ENCODE measurements around the gene HELZ. TPM values are rescaled to one million over a fixed set of nuclear protein-coding genes. Genes with fewer than 3 reads are reported as not detected.

Gene HELZ
- total RNA-seq, 1 donor from 2014 or later = 53.4 TPM

DNA sequence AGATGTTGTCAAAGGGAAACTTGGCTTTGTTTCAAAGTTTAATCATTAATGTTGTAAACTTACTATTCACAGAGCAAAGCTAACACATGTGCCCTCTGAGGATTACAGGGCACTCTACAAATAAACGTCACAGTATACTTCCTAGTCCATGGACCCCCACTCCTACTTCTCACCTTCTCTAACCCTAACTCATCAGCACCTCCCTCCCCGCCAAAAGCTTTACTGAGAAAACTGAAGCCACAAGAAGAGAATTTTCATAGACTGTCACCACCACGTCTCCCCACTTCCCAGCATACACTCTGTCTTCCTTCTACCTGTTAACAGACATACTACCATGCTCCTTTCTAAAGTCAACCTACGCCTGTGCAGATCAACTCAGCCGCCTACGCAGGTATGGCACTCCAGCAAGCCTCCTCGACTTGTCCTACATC is 29.0 kb downstream of the HELZ start:
- Mint-ChIP-seq H3K9me3 (ENCODE audit: unreplicated experiment) (no peaks in the 10 kb centered on the region), H3K4me1 (ENCODE audit: low read depth, unreplicated experiment) (peaks cover 32% of the 10 kb centered on the region), H3K36me3 (ENCODE audit: low read depth, unreplicated experiment) (peaks cover 6% of the 10 kb centered on the region), H3K27me3 (ENCODE audit: low read depth, unreplicated experiment) (no peaks in the 10 kb centered on the region), H3K4me3 (ENCODE audit: unreplicated experiment) (no peak overlapping the region), H3K27ac (ENCODE audit: unreplicated experiment) (no peak overlapping the region)
- H2AFZ ChIP-seq (ENCODE audit: low read depth, low read length) = no peak overlapping the region
- no peak for FAIRE-seq
- H3K79me2 ChIP-seq (ENCODE audit: insufficient read depth, low read length) = peaks cover 37% of the 10 kb centered on the region
- H3K27me3 ChIP-seq (ENCODE audit: insufficient read depth, low read length) = no peaks in the 10 kb centered on the region
- H3K4me3 ChIP-seq (ENCODE audit: insufficient read depth, low read depth, low read length) = no peak overlapping the region
- DNase-seq (ENCODE audit: low read depth) = no peak
- no peaks in the 10 kb centered on the region for H3K9me3 ChIP-seq (ENCODE audit: insufficient read depth, low read depth, low read length)
- H3K27ac ChIP-seq (ENCODE audit: low read depth, low read length) = no peak overlapping the region
- H4K20me1 ChIP-seq (ENCODE audit: insufficient read depth, low read length) = peaks cover 43% of the 10 kb centered on the region
- no peak overlapping the region for H3K9ac ChIP-seq (ENCODE audit: low read length)
- no peak overlapping the region for H3K4me2 ChIP-seq (ENCODE audit: low read length)
- peaks cover 16% of the 10 kb centered on the region for H3K36me3 ChIP-seq (ENCODE audit: insufficient read depth, low read length)
- peaks cover 8% of the 10 kb centered on the region for H3K4me1 ChIP-seq (ENCODE audit: insufficient read depth, low read length)
- TF ChIP-seq EZH2 (IDR thresholded peaks at IDR 0.05; ENCODE audit: insufficient read depth, low read length) = no peak
- TF ChIP-seq, protein P1, sequence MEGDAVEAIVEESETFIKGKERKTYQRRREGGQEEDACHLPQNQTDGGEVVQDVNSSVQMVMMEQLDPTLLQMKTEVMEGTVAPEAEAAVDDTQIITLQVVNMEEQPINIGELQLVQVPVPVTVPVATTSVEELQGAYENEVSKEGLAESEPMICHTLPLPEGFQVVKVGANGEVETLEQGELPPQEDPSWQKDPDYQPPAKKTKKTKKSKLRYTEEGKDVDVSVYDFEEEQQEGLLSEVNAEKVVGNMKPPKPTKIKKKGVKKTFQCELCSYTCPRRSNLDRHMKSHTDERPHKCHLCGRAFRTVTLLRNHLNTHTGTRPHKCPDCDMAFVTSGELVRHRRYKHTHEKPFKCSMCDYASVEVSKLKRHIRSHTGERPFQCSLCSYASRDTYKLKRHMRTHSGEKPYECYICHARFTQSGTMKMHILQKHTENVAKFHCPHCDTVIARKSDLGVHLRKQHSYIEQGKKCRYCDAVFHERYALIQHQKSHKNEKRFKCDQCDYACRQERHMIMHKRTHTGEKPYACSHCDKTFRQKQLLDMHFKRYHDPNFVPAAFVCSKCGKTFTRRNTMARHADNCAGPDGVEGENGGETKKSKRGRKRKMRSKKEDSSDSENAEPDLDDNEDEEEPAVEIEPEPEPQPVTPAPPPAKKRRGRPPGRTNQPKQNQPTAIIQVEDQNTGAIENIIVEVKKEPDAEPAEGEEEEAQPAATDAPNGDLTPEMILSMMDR (IDR thresholded peaks at IDR 0.05; ENCODE audit: insufficient read depth, low read depth, low read length) = no peak

DNA sequence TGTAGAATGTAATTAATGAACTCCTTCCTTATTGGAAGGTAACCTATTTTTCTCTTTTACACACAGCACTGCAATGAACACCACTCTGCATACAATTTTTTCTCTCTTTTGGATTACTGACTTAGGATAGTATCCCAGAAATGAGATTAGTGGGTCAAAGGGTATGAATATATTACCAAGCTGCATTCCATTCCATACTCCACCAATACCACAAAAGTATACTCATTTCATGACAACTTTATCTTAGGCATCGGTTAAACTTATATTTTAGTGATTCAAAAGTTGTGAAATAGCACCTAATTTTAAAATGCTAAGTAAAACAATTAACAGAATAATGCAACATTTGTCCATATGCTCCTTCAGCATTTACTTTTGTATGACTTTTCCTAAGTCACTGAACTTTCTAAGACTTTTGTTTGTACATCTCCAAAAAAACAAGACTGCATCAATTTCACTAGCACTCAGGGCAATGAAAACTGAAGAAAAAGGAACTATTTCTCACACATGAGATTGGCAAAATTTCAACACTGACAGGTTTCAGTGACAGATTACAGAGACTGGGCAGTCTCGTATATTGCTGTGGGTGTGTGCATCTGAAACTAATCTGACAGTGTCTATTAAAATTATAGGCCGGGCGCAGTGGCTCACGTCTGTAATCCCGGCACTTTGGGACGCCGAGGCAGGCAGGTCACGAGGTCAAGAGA is 32.1 kb downstream of the HELZ start:
- TF ChIP-seq, protein P1 (IDR thresholded peaks at IDR 0.05; ENCODE audit: insufficient read depth, low read depth, low read length) = no peak
- TF ChIP-seq EZH2 (IDR thresholded peaks at IDR 0.05; ENCODE audit: insufficient read depth, low read length) = no peak
- peaks cover 3% of the 10 kb centered on the region for H3K4me1 ChIP-seq (ENCODE audit: insufficient read depth, low read length)
- H3K9me3 ChIP-seq (ENCODE audit: insufficient read depth, low read depth, low read length) = no peaks in the 10 kb centered on the region
- no peak overlapping the region for H2AFZ ChIP-seq (ENCODE audit: low read depth, low read length)
- H3K27ac ChIP-seq (ENCODE audit: low read depth, low read length) = peak overlapping the region; percentile 48
- peaks cover 19% of the 10 kb centered on the region for H3K79me2 ChIP-seq (ENCODE audit: insufficient read depth, low read length)
- Mint-ChIP-seq H3K4me1 (ENCODE audit: low read depth, unreplicated experiment) (peaks cover 16% of the 10 kb centered on the region), H3K27ac (ENCODE audit: unreplicated experiment) (peak overlapping the region; percentile 48), H3K4me3 (ENCODE audit: unreplicated experiment) (peak overlapping the region; percentile 10), H3K9me3 (ENCODE audit: unreplicated experiment) (no peaks in the 10 kb centered on the region), H3K27me3 (ENCODE audit: low read depth, unreplicated experiment) (no peaks in the 10 kb centered on the region), H3K36me3 (ENCODE audit: low read depth, unreplicated experiment) (peaks cover 7% of the 10 kb centered on the region)
- no peak overlapping the region for H3K4me3 ChIP-seq (ENCODE audit: insufficient read depth, low read depth, low read length)
- peaks cover 12% of the 10 kb centered on the region for H3K36me3 ChIP-seq (ENCODE audit: insufficient read depth, low read length)
- peak overlapping the region; percentile 45 for H3K4me2 ChIP-seq (ENCODE audit: low read length)
- no peaks in the 10 kb centered on the region for H3K27me3 ChIP-seq (ENCODE audit: insufficient read depth, low read length)
- FAIRE-seq (no peak), DNase-seq (ENCODE audit: low read depth) (peak; percentile 78)
- H4K20me1 ChIP-seq (ENCODE audit: insufficient read depth, low read length) = peaks cover 29% of the 10 kb centered on the region
- H3K9ac ChIP-seq (ENCODE audit: low read length) = peak overlapping the region; percentile 8

DNA sequence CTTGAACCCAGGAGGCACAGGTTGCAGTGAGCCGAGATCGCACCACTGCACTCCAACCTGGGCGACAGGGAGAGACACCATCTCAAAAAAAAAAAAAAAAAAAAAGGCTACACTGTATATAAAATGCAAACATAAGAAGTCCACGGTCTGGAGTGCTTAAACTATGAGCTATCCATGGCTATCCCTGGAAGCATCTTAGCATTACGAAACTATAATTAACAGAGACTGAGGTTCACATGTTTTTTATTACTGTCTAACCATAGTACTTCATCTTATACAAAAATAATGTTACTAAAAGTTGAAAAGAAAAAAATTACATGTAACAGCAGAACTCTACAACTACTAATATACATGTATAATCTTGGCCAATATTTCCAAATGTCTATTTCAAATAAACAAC is 32.8 kb downstream of the HELZ start:
- H3K9ac ChIP-seq (ENCODE audit: low read length) = no peak overlapping the region
- H3K4me1 ChIP-seq (ENCODE audit: insufficient read depth, low read length) = peaks cover 3% of the 10 kb centered on the region
- no peak overlapping the region for H2AFZ ChIP-seq (ENCODE audit: low read depth, low read length)
- H3K79me2 ChIP-seq (ENCODE audit: insufficient read depth, low read length) = peaks cover 13% of the 10 kb centered on the region
- no peak overlapping the region for H3K27ac ChIP-seq (ENCODE audit: low read depth, low read length)
- H4K20me1 ChIP-seq (ENCODE audit: insufficient read depth, low read length) = peaks cover 29% of the 10 kb centered on the region
- Mint-ChIP-seq H3K36me3 (ENCODE audit: low read depth, unreplicated experiment) (peaks cover 7% of the 10 kb centered on the region), H3K27me3 (ENCODE audit: low read depth, unreplicated experiment) (no peaks in the 10 kb centered on the region), H3K4me1 (ENCODE audit: low read depth, unreplicated experiment) (peaks cover 16% of the 10 kb centered on the region), H3K9me3 (ENCODE audit: unreplicated experiment) (no peaks in the 10 kb centered on the region), H3K27ac (ENCODE audit: unreplicated experiment) (peak overlapping the region; percentile 48), H3K4me3 (ENCODE audit: unreplicated experiment) (no peak overlapping the region)
- no peaks in the 10 kb centered on the region for H3K27me3 ChIP-seq (ENCODE audit: insufficient read depth, low read length)
- H3K9me3 ChIP-seq (ENCODE audit: insufficient read depth, low read depth, low read length) = no peaks in the 10 kb centered on the region
- FAIRE-seq (no peak), DNase-seq (ENCODE audit: low read depth) (no peak)
- peaks cover 7% of the 10 kb centered on the region for H3K36me3 ChIP-seq (ENCODE audit: insufficient read depth, low read length)
- no peak overlapping the region for H3K4me3 ChIP-seq (ENCODE audit: insufficient read depth, low read depth, low read length)
- H3K4me2 ChIP-seq (ENCODE audit: low read length) = peak overlapping the region; percentile 45
- TF ChIP-seq EZH2 (IDR thresholded peaks at IDR 0.05; ENCODE audit: insufficient read depth, low read length) = no peak
- TF ChIP-seq, protein P1 (IDR thresholded peaks at IDR 0.05; ENCODE audit: insufficient read depth, low read depth, low read length) = no peak
